Stomach smooth muscle (tissue), 2 donors: ENCODE results near the gene ARID3A.

Experiments
- H3K27ac ChIP-seq: one replicate; pipeline ENCODE4 v1.7.0; 2013; ENCODE audit warnings: mild to moderate bottlenecking, low read length, inconsistent platforms
- H3K27me3 ChIP-seq, 2 donors: one replicate each; pipeline ENCODE4 v1.7.0; 2013; ENCODE audit warnings: low read length in 2 of 2; ENCODE audit not compliant: insufficient read depth in 2 of 2, control insufficient read depth in 1 of 2
- H3K36me3 ChIP-seq, 2 donors: one replicate each; pipeline ENCODE4 v1.7.0; 2013; ENCODE audit warnings: low read length in 2 of 2; ENCODE audit not compliant: control insufficient read depth in 2 of 2, insufficient read depth in 2 of 2
- H3K4me1 ChIP-seq: one replicate; pipeline ENCODE4 v1.7.0; 2013; ENCODE audit warnings: low read length; ENCODE audit not compliant: control insufficient read depth, insufficient read depth
- H3K4me3 ChIP-seq, 2 donors: one replicate each; pipeline ENCODE4 v1.7.0; 2013; ENCODE audit warnings: low read length in 2 of 2
- H3K9ac ChIP-seq, 2 donors: one replicate each; pipeline ENCODE4 v1.7.0; 2013; ENCODE audit warnings: low read length in 2 of 2, mild to moderate bottlenecking in 1 of 2
- H3K9me3 ChIP-seq, 2 donors: one replicate each; pipeline ENCODE4 v1.7.0; 2013; ENCODE audit warnings: low read length in 2 of 2; ENCODE audit not compliant: control insufficient read depth in 2 of 2
- donor health status: healthy.
- donor health status: Pancreatic carcinoma.

The ARID3A gene

GRCh38 chr19:942133-942645 is 16.4 kb downstream of the ARID3A start:
- Histone ChIP-seq H3K9ac (no peak overlapping the region), H3K27me3 (no peaks in the 10 kb centered on the region), H3K36me3 (peaks cover 0 to 3% of the 10 kb centered on the region in 2 donors), H3K4me3 (no peak overlapping the region), H3K4me1 (peaks cover 19% of the 10 kb centered on the region), H3K9me3 (no peaks in the 10 kb centered on the region), H3K27ac (no peak overlapping the region)

DNA sequence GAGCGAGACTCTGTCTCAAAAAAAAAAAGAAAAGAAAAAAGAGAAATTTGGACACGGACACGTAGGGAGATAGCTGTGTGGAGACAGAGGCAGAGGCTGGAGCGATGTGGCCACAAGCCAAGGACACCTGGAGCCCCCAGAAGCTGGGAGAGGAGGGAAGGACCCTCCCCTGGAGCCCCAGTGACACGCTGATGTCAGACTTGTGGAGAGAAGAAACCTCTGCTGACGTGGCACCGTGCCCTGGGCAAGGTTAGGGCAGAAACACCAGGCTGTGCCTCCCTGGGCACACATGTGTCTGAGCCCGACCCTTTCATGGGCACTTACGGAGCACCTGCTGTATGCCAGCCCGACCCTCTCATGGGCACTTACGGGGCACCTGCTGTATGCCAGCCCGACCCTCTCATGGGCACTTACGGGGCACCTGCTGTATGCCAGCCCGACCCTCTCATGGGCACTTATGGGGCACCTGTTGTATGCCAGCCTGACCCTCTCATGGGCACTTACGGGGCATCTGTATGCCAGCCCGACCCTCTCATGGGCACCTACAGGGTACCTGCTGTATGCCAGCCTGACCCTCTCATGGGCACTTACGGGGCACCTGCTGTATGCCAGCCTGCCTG is 17.8 kb downstream of the ARID3A start:
- Histone ChIP-seq H3K4me1 (peaks cover 19% of the 10 kb centered on the region), H3K4me3 (no peak overlapping the region)

DNA sequence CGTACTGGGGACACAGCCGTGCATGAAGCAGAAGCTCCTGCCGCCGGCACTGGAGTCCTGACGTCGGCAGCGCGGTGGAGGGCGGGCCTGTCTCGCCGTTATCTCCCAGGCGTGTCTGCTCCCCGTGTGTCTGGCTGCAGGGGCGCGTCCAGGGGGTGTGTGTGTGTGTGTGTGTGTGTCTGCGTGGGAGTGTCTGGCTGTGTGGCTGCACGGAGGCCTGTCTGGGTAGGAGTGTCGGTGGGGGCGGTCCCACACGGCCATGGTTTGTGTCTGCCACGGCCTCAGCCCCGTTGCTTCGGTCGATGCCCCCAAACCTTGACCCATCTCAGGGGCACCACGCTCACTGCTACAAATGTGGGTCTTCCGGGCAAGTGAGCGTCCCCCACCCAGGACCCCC is 18.3 kb downstream of the ARID3A start:
- H3K9ac ChIP-seq: no peak overlapping the region
- peaks cover 0 to 3% of the 10 kb centered on the region in 2 donors for H3K36me3 ChIP-seq
- H3K27me3 ChIP-seq: no peaks in the 10 kb centered on the region
- no peaks in the 10 kb centered on the region for H3K9me3 ChIP-seq
- no peak overlapping the region for H3K4me3 ChIP-seq
- no peak overlapping the region for H3K27ac ChIP-seq
- peaks cover 19% of the 10 kb centered on the region for H3K4me1 ChIP-seq

More for the DNA sequence above, 17.8 kb downstream of the ARID3A start:
- Histone ChIP-seq H3K36me3 (peaks cover 0 to 3% of the 10 kb centered on the region in 2 donors), H3K27me3 (no peaks in the 10 kb centered on the region), H3K9me3 (no peaks in the 10 kb centered on the region), H3K27ac (no peak overlapping the region), H3K9ac (no peak overlapping the region)

DNA sequence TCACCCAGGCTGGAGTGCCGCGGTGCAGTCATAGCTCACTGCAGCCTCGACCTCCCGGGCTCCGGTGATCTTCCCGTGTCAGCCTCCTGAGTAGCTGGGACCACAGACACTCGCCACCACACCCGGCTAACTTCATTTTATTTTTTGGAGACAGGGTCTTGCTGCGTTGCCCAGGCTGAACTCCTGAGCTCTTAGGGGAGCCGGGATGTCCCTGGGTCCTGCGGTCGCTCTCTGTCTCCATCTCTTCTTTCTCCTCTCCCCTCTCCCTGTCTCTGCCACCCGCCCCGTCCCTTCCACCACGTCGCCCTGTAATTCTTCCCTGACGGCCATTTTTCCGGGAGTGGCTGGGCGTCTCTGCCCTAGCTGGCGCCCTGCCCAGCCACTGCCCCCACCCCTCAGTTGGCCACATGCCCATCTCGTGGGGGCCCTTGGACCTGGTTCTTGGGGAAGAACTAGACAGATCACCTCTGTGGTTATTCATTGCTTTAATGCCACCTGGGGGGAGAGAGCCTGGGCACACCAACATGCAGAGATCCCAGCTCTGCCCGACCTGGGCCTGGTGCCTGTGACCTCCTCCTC is 18.9 kb downstream of the ARID3A start:
- no peak overlapping the region for H3K4me3 ChIP-seq
- no peak overlapping the region for H3K9ac ChIP-seq
- no peak overlapping the region for H3K27ac ChIP-seq
- no peaks in the 10 kb centered on the region for H3K27me3 ChIP-seq
- no peaks in the 10 kb centered on the region for H3K9me3 ChIP-seq
- peaks cover 0 to 3% of the 10 kb centered on the region in 2 donors for H3K36me3 ChIP-seq
- H3K4me1 ChIP-seq: peaks cover 19% of the 10 kb centered on the region

DNA sequence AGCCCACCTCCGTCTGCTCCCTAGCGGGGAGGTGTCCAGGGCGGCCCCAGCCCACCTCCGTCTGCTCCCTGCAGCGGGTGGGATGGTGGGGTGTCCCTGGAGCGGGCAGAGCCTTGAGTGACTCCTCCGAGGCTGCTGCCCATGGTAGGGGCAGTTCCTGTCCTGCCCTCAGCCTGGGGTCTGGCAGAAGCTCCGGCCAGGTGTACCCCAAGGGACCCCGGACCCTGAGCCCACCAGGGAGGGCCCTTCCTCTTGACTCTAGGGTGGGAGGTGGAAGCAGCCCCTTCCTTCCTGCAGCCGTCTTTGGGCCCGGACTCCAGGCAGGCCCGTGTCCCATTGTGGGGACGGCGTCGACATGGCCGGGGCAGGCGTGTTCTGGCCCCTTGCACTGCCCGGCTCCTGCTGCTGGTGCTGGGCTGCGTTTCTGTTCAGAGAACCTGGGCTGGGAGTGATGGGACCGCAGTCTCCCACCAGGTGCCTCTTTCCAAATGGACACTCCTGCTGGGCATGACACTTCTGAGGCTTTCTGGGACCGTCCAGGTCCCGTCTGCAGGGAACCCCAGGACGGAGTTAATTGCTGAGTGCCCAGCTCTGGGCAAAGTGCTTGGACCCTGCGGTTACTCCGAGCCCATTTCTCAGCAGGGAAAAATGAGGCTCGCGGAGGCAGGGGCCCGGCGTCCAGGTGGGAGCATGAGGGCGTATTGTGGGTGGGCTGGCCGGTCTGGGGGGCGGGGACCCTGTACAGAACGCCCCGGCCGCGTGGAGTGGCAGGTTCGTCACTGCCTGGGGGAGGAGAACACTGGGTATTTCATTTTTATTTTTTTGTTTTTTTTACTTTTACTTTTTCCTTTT is 19.8 kb downstream of the ARID3A start:
- no peak overlapping the region for H3K4me3 ChIP-seq
- peaks cover 14% of the 10 kb centered on the region for H3K4me1 ChIP-seq
- H3K9me3 ChIP-seq: no peaks in the 10 kb centered on the region
- H3K27me3 ChIP-seq: no peaks in the 10 kb centered on the region
- no peak overlapping the region for H3K27ac ChIP-seq
- H3K9ac ChIP-seq: no peak overlapping the region
- peaks cover 0 to 3% of the 10 kb centered on the region in 2 donors for H3K36me3 ChIP-seq

GRCh38 chr19:947090-947706 is 21.4 kb downstream of the ARID3A start:
- peaks cover 0 to 3% of the 10 kb centered on the region in 2 donors for H3K36me3 ChIP-seq
- H3K9ac ChIP-seq: no peak overlapping the region
- H3K27ac ChIP-seq: no peak overlapping the region

DNA sequence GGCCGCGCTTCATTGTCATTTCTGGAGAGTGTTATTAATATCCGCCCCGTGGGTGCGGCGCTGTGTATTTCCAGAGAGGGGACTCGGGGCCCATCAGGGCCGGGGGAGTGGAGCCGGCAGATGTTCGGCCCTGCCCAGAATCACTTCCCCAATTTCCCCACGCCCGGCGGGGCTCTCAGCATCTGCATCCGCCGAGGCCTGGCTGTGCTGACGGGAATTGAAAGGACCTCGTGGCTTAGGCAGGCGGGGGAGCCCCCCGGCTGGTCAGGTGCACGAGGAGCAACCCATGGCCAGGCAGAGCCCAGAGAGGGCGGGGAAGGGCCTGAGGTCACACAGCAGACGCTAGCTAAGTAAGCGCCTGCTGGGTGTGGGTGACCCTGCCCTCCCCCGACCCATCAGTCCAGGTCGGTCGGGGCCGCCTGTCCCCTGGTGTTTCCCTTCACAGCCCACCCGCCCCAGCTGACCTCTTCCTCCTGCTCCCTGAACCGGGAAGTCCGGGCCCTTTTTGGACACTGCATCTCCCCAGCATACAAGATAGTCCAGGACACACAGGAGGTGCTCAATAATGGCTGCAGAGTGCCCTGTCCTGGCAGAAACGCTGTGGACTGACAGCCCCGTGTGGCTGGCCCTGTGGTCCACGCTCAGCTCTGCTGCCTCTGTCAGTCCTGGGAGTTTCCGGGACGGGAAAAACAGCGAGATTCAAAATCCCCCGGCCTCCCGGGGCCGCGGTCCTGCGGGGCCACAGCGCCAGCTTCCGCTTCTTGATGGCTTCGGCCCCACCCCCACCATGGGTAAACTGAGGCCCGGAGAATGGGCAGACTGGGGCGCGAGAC is 22.1 kb downstream of the ARID3A start:
- H3K36me3 ChIP-seq: no peaks in the 10 kb centered on the region

More at GRCh38 chr19:947090-947706, 21.4 kb downstream of the ARID3A start:
- peaks cover 2% of the 10 kb centered on the region for H3K4me1 ChIP-seq
- H3K27me3 ChIP-seq: no peaks in the 10 kb centered on the region
- H3K9me3 ChIP-seq: no peaks in the 10 kb centered on the region
- H3K4me3 ChIP-seq: no peak overlapping the region

DNA sequence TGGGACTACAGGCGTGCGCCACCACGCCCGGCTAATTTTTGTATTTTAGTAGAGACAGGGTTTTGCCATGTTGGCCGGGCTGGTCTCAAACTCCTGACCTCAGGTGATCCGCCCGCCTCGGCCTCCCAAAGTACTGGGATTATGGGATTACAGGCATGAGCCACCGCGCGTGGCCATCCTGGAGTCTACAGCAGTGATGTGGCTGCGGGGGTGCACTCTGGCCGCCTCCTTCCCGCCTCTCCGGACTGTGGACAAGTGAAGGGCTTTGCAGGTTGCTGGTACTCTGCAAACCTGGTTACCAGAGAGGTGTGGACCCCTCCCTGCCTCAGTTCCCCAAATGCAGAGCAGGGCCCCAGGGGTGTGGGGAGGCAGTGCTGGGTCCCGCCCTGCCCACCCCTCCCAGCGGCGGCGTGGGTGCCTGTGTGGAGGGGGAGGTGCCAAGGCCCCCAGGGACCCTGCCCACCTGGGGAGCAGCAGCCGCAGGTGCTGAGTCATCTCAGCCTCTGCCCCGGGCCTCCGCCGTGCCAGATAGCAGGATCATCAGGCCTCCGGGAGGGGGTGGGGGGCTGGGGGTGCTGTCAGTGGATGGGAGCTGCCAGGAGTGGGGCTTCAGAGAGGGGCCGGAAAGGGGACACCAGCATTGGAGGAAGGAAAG is 23.1 kb downstream of the ARID3A start:
- Histone ChIP-seq H3K27ac (no peak overlapping the region), H3K4me3 (no peak overlapping the region), H3K9me3 (no peaks in the 10 kb centered on the region), H3K9ac (no peak overlapping the region), H3K4me1 (peaks cover 4% of the 10 kb centered on the region), H3K27me3 (no peaks in the 10 kb centered on the region), H3K36me3 (no peaks in the 10 kb centered on the region)

More for the DNA sequence above, 22.1 kb downstream of the ARID3A start:
- H3K4me3 ChIP-seq: no peak overlapping the region
- H3K27me3 ChIP-seq: no peaks in the 10 kb centered on the region
- peaks cover 2% of the 10 kb centered on the region for H3K4me1 ChIP-seq
- H3K9ac ChIP-seq: no peak overlapping the region
- H3K9me3 ChIP-seq: no peaks in the 10 kb centered on the region
- no peak overlapping the region for H3K27ac ChIP-seq

GRCh38 chr19:950352-951066 is 24.7 kb downstream of the ARID3A start:
- Histone ChIP-seq H3K9me3 (no peaks in the 10 kb centered on the region), H3K27ac (no peak overlapping the region), H3K27me3 (no peaks in the 10 kb centered on the region), H3K36me3 (no peaks in the 10 kb centered on the region), H3K4me1 (peaks cover 4% of the 10 kb centered on the region), H3K9ac (no peak overlapping the region), H3K4me3 (no peak overlapping the region)
